Liver (tissue), 3 donors: ENCODE results near the gene ROMO1.

ENCODE experiments used
- CTCF ChIP-seq: fragments of 150-350 bp; IDR thresholded peaks from 2 replicates; pipeline ENCODE4 v1.5.1; 2017; ENCODE audit warnings: improper control_type of control experiment, low read depth, low read length; ENCODE audit not compliant: missing input control
- EGR1 ChIP-seq, 2 donors: IDR thresholded peaks; 2 replicates each; pipeline ENCODE4 v1.6.1; 2016 to 2018; ENCODE audit warnings: antibody characterized with exemption in 2 of 2, low read depth in 2 of 2
- REST ChIP-seq: IDR thresholded peaks from 2 replicates; pipeline ENCODE4 v1.6.1; 2016; ENCODE audit warnings: antibody characterized with exemption, mild to moderate bottlenecking
- YY1 ChIP-seq: IDR thresholded peaks from 2 replicates; pipeline ENCODE4 v1.6.1; 2016; ENCODE audit warnings: antibody characterized with exemption, mild to moderate bottlenecking
- ZBTB33 ChIP-seq: IDR thresholded peaks from 2 replicates; pipeline ENCODE4 v1.6.1; 2016; ENCODE audit warnings: antibody characterized with exemption
- TF ChIP-seq, protein P1 (sequence below): IDR thresholded peaks from 2 replicates; pipeline ENCODE4 v1.6.1; 2016; ENCODE audit warnings: antibody characterized with exemption
- TF ChIP-seq, protein P2 (sequence below): IDR thresholded peaks from 2 replicates; pipeline ENCODE4 v1.6.1; 2016; ENCODE audit warnings: antibody characterized with exemption
- donor health status: healthy.
- donor health status: healthy.

GRCh38 chr20:35653893-35654292 is 45.3 kb upstream of the ROMO1 start:
- TF ChIP-seq CTCF = no peak
- no peak for TF ChIP-seq EGR1 (IDR thresholded peaks at IDR 0.05; ENCODE audit: low read depth in 2 of 2)
- TF ChIP-seq, protein P1, sequence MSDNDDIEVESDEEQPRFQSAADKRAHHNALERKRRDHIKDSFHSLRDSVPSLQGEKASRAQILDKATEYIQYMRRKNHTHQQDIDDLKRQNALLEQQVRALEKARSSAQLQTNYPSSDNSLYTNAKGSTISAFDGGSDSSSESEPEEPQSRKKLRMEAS = no peak
- TF ChIP-seq YY1 = no peak
- TF ChIP-seq REST = no peak
- TF ChIP-seq ZBTB33 = no peak
- TF ChIP-seq, protein P2, sequence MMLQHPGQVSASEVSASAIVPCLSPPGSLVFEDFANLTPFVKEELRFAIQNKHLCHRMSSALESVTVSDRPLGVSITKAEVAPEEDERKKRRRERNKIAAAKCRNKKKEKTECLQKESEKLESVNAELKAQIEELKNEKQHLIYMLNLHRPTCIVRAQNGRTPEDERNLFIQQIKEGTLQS = no peak
